ENCODE measurements around the gene LIMS2.

- TF ChIP-seq POLR2AphosphoS5 (IDR thresholded peaks at IDR 0.05) = no peak
- TF ChIP-seq POLR2A (IDR thresholded peaks at IDR 0.05) = no peak
Measured at GRCh38 chr2:127705391-127706065, 30.2 kb upstream of the LIMS2 start.

Data from upper lobe of left lung (tissue), 4 donors.